Uterus (tissue), 4 donors: Measurements from ENCODE around the gene SLC44A4. TPM values are rescaled to one million over a fixed set of nuclear protein-coding genes. Genes with fewer than 3 reads are reported as not detected.

ENCODE experiments used
- DNase-seq, 2 donors: peaks; one replicate each; pipeline ENCODE4 v3.0.0-alpha.2; 2019 to 2020
- H3K27ac ChIP-seq, 2 donors: fragments of 200-600 bp; sonication (generic); 1 replicate in 1 of 2; 2 replicates in 1 of 2; pipeline ENCODE4 v1.5.1; 2016 to 2018
- H3K27me3 ChIP-seq, 2 donors: fragments of 200-600 bp; sonication (generic); one replicate each; pipeline ENCODE4 v1.5.1; 2018 to 2019; ENCODE audit warnings: control low read depth in 1 of 2
- H3K36me3 ChIP-seq, 2 donors: fragments of 200-600 bp; sonication (generic); one replicate each; pipeline ENCODE4 v1.5.1; 2019; ENCODE audit warnings: control low read depth in 1 of 2
- H3K4me1 ChIP-seq, 2 donors: fragments of 200-600 bp; sonication (generic); one replicate each; pipeline ENCODE4 v1.5.1; 2018 to 2019; ENCODE audit warnings: control low read depth in 1 of 2
- H3K4me3 ChIP-seq, 2 donors: fragments of 200-600 bp; sonication (generic); 1 replicate in 1 of 2; 2 replicates in 1 of 2; pipeline ENCODE4 v1.5.1; 2018 to 2019; ENCODE audit warnings: mild to moderate bottlenecking in 1 of 2
- H3K9me3 ChIP-seq, 2 donors: fragments of 200-600 bp; sonication (generic); one replicate each; pipeline ENCODE4 v1.5.1; 2019; ENCODE audit warnings: control low read depth in 1 of 2
- POLR2A ChIP-seq, 2 donors: fragments of 450-650 bp; IDR thresholded peaks; one replicate each; pipeline ENCODE4 v1.6.1; 2016; ENCODE audit warnings: antibody characterized with exemption in 2 of 2, mild to moderate bottlenecking in 1 of 2, moderate library complexity in 1 of 2
- intact Hi-C: fragments of 100-400 bp; cut with DNase I; formaldehyde crosslinking; loops from one replicate; pipeline ENCODE4 v1.15.1; 2023; ENCODE audit warnings: low total_unique reads
- total RNA-seq, 4 donors: library from RNA; depleted of rRNA in 3 of 4; stranded (reverse); fragments of >200 nt in 3 of 4; gene quantifications; one replicate each; pipeline versions ENCODE4 v1.1.0 to v1.2.4, GENCODE V29; 2014 to 2023
- TF ChIP-seq, protein P1 (sequence below), 4 experiments: fragments of 200-600 bp in 2 of 4; fragments of 450-650 bp in 2 of 4; sonication (generic) in 2 of 4; IDR thresholded peaks; one replicate each; pipeline ENCODE4 v1.5.1; 2016 to 2019; ENCODE audit warnings: antibody characterized with exemption in 4 of 4, mild to moderate bottlenecking in 2 of 4, moderate library complexity in 1 of 4
- donor health status: DM: yes; HTN: yes; CAD: no.

SLC44A4 gene
- 10 to 100 TPM in 1 of 4 donors, 1 to 10 TPM in 3; 5.0 to 46.1 (median 5.8) TPM for total RNA-seq

DNA sequence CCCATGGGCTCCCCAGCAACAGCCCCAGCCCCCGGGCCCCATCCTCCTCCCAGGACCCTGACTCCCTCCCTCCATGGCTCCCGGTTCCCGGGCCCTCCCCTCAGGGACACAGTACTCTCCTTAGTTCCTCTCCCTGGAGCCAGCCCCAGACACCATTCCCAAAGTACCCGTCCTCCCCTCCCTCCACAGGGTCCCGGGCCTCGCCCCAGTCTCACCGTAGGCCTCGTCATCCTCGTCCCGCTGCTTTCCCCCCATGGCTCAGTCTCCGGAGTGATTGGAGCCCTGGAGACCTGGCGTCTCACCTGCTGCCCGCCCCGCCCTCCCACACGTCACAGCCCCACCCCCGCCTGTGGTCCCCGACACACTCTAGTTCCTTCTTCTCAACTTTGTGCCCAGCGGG lies at the start of gene SLC44A4:
Gene SLC44A4, minus strand, starts transcription at position 272 of the 400 bp plus-strand sequence. Its CDS starts 17 bp downstream, at position 255.
- Histone ChIP-seq H3K36me3 (no peaks in the 10 kb centered on the region), H3K9me3 (no peaks in the 10 kb centered on the region)

DNA sequence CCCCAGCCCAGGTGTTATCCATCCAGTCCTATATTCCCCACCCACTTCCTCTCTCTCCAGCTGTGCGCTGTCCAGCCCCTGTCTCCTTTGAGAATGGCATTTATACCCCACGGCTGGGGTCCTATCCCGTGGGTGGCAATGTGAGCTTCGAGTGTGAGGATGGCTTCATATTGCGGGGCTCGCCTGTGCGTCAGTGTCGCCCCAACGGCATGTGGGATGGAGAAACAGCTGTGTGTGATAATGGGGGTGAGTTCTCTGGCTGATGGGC lies 49.8 kb upstream of the SLC44A4 start:
- no peak for DNase-seq
- Histone ChIP-seq H3K27ac (no peak overlapping the region), H3K4me3 (no peak overlapping the region), H3K4me1 (no peaks in the 10 kb centered on the region), H3K36me3 (no peaks in the 10 kb centered on the region), H3K9me3 (no peaks in the 10 kb centered on the region), H3K27me3 (no peaks in the 10 kb centered on the region)
- TF ChIP-seq, protein P1, sequence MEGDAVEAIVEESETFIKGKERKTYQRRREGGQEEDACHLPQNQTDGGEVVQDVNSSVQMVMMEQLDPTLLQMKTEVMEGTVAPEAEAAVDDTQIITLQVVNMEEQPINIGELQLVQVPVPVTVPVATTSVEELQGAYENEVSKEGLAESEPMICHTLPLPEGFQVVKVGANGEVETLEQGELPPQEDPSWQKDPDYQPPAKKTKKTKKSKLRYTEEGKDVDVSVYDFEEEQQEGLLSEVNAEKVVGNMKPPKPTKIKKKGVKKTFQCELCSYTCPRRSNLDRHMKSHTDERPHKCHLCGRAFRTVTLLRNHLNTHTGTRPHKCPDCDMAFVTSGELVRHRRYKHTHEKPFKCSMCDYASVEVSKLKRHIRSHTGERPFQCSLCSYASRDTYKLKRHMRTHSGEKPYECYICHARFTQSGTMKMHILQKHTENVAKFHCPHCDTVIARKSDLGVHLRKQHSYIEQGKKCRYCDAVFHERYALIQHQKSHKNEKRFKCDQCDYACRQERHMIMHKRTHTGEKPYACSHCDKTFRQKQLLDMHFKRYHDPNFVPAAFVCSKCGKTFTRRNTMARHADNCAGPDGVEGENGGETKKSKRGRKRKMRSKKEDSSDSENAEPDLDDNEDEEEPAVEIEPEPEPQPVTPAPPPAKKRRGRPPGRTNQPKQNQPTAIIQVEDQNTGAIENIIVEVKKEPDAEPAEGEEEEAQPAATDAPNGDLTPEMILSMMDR (IDR thresholded peaks at IDR 0.05) = no peak
- no peak for TF ChIP-seq POLR2A (IDR thresholded peaks at IDR 0.05)
- intact Hi-C loops = no loop called here

More for the DNA sequence above, at the start of gene SLC44A4:
- Histone ChIP-seq H3K27ac (peak within 1 kb of the TSS in 1 of 2 donors; percentile 52), H3K4me3 (no peak within 1 kb of the TSS), H3K27me3 (no peaks in the 10 kb centered on the region), H3K4me1 (no peaks in the 10 kb centered on the region)
- DNase-seq = no peak
- TF ChIP-seq POLR2A (IDR thresholded peaks at IDR 0.05) = peak in 1 of 2 donors; percentile 23
- TF ChIP-seq, protein P1 (IDR thresholded peaks at IDR 0.05) = no peak
- intact Hi-C loops = no loop called here

DNA sequence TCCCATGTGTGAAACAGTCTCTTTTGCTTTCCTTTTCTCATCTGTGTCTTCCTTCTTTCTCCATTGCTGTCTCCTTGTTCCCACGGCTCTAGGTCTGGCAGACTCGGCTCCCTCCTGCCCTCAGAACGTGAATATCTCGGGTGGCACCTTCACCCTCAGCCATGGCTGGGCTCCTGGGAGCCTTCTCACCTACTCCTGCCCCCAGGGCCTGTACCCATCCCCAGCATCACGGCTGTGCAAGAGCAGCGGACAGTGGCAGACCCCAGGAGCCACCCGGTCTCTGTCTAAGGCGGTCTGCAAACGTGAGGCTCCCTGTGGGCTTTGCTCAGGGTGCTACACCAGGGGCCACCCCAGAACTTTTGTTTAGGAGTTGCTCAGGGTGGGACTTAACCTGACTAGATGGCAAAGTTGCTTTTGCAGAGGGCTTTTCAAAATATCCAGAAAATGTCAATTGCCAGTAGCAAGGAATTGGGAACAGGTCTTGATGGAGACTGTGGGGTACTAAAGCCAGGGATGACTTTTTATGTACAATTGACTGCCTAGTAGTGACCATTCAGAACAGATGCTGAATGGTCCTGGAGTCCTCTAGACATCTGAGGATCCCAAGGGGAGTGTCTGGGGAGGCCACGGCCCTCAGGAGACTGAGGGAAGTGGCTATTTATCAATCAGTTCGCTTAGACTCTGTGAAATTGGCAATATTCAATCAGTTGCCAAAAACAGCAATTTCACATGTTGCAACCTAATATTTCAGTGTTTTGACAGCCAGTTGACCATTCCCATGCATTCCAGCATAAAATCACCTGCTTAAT lies 49.3 kb upstream of the SLC44A4 start:
- Histone ChIP-seq H3K27ac (peak overlapping the region in 1 of 2 donors; percentile 37), H3K36me3 (no peaks in the 10 kb centered on the region), H3K9me3 (no peaks in the 10 kb centered on the region), H3K4me1 (no peaks in the 10 kb centered on the region), H3K4me3 (no peak overlapping the region), H3K27me3 (no peaks in the 10 kb centered on the region)
- intact Hi-C loops = no loop called here
- DNase-seq = no peak
- no peak for TF ChIP-seq POLR2A (IDR thresholded peaks at IDR 0.05)
- TF ChIP-seq, protein P1 (IDR thresholded peaks at IDR 0.05) = no peak

DNA sequence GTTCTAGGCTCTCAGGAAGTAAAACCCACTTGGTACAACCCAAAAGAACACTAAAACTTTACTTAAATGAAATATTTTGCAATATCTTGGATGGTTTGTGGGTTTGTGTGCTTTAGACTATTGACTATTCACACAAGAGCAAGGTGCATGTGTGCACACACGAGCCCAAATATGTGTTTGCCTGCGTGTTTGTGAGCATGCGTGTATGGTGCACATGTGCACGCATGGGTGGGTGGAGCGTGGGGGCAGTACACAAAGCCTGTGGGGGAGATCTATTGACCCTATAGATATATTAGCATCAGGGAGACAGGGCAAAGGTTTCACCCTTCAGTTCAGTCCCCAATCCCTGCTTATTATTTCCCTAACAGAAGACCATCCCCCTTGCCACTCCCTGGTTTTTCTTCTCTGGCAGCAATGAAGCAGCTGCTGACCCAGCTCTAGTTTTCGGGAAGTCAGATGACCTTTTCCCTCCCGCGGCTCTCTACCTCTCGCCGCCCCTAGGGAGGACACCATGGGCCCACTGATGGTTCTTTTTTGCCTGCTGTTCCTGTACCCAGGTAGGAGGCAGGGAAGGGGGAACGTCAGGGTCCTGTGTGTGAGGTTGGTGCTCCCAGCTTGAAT lies 48.6 kb upstream of the SLC44A4 start, which contains the start of gene C2:
Gene C2, plus strand, starts transcription at position 476 of the 621 bp plus-strand sequence. Its CDS starts 36 bp downstream, at position 512.
- Histone ChIP-seq H3K27me3 (no peaks in the 10 kb centered on the region), H3K27ac (peak within 1 kb of the TSS in 1 of 2 donors; percentile 37), H3K36me3 (no peaks in the 10 kb centered on the region), H3K9me3 (no peaks in the 10 kb centered on the region), H3K4me3 (no peak within 1 kb of the TSS), H3K4me1 (no peaks in the 10 kb centered on the region)
- no peak for DNase-seq
- intact Hi-C loops = no loop called here
- TF ChIP-seq, protein P1 (IDR thresholded peaks at IDR 0.05) = no peak
- no peak for TF ChIP-seq POLR2A (IDR thresholded peaks at IDR 0.05)

DNA sequence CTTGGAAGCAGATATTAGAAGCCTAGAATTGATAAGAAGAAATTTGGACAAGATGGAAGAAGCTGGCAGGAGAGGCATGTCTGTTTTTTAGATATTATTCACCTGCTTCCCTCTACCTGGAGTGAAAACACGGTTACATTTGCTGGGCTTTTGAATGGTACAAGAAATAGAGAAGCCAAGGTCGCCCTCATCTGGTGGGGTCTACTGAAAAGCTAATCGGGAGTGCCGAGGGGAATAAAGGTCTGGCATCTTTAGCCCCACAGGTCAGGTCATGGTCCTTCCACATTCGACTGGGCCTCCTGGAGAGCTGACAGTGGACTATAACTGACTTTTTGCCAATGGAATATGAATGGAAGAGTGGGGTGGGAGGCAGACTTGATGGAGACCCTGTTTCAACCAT lies 44.1 kb upstream of the SLC44A4 start:
- intact Hi-C loops = no loop called here
- Histone ChIP-seq H3K4me3 (no peak overlapping the region), H3K27me3 (no peaks in the 10 kb centered on the region), H3K27ac (no peak overlapping the region), H3K4me1 (no peaks in the 10 kb centered on the region), H3K9me3 (no peaks in the 10 kb centered on the region), H3K36me3 (no peaks in the 10 kb centered on the region)
- peak in 1 of 2 donors; percentile 52 for DNase-seq
- no peak for TF ChIP-seq POLR2A (IDR thresholded peaks at IDR 0.05)
- TF ChIP-seq, protein P1 (IDR thresholded peaks at IDR 0.05) = peak in 3 of 4 experiments; percentile 19 to 47 (median 40)
